Stimulated activated CD8-positive, alpha-beta memory T cell treated with anti-CD3 and anti-CD28 coated beads, Interleukin-15, amount 100 ng/mL, for 24 hours (primary cell): ENCODE data around the gene POLD1.

Experiments
- DNase-seq: peaks from one replicate; pipeline ENCODE4 v3.0.0-alpha.2; 2020; ENCODE audit warnings: low read depth

The POLD1 gene

GRCh38 chr19:50418176-50419021 is 34.3 kb downstream of the POLD1 start, which contains the start of gene SPIB:
SPIB (plus strand) TSS chr19:50418938; CDS start chr19:50418963, 25 bp downstream.
- DNase-seq, result no peak

- no peak for DNase-seq
Observed at GRCh38 chr19:50419022-50419579, 35.0 kb downstream of the POLD1 start.

- DNase-seq, result no peak
Observed at GRCh38 chr19:50419580-50420035, 35.5 kb downstream of the POLD1 start.

- no peak for DNase-seq
Observed at GRCh38 chr19:50420127-50420526, 36.0 kb downstream of the POLD1 start.

GRCh38 chr19:50420808-50421207 is 36.7 kb downstream of the POLD1 start:
- DNase-seq, result no peak

GRCh38 chr19:50422397-50423278 is 38.5 kb downstream of the POLD1 start:
- DNase-seq, result no peak

- no peak for DNase-seq
Observed at GRCh38 chr19:50423279-50424113, 39.3 kb downstream of the POLD1 start.

- no peak for DNase-seq
Observed at GRCh38 chr19:50425581-50425980, 41.4 kb downstream of the POLD1 start.

- DNase-seq, result no peak
Observed at GRCh38 chr19:50427318-50427925, 43.3 kb downstream of the POLD1 start.

GRCh38 chr19:50427997-50428425 is 43.9 kb downstream of the POLD1 start:
- no peak for DNase-seq

- no peak for DNase-seq
Observed at GRCh38 chr19:50428772-50429463, 44.8 kb downstream of the POLD1 start.

GRCh38 chr19:50430888-50431342 is 46.8 kb downstream of the POLD1 start:
- DNase-seq, result no peak

GRCh38 chr19:50431343-50432220 is 47.4 kb downstream of the POLD1 start:
- peak; percentile 85 for DNase-seq

- no peak for DNase-seq
Observed at GRCh38 chr19:50432221-50433028, 48.3 kb downstream of the POLD1 start, which contains the start of gene MYBPC2. MYBPC2 (plus strand) TSS chr19:50432892; CDS start chr19:50432954, 62 bp downstream.

- no peak for DNase-seq
Observed at GRCh38 chr19:50433201-50434180, 49.3 kb downstream of the POLD1 start.

- no peak for DNase-seq
Observed at GRCh38 chr19:50434525-50434924, 50.4 kb downstream of the POLD1 start.

- DNase-seq, result no peak
Observed at GRCh38 chr19:50435221-50435620, 51.1 kb downstream of the POLD1 start.
